ENCODE measurements around the gene JUP.

JUP gene

GRCh38 chr17:41758601-41759000, 27.9 kb downstream of the JUP start:
- no peak for TF ChIP-seq EGR1 (IDR thresholded peaks at IDR 0.05)
- TF ChIP-seq TCF12 (IDR thresholded peaks at IDR 0.05; ENCODE audit: low read depth) = no peak
- TF ChIP-seq MAX (IDR thresholded peaks at IDR 0.05) = no peak
- no peak for TF ChIP-seq ZBTB7A (IDR thresholded peaks at IDR 0.05; ENCODE audit: low read depth)
- TF ChIP-seq TEAD4 (IDR thresholded peaks at IDR 0.05) = no peak
- no peak for TF ChIP-seq TAF1 (IDR thresholded peaks at IDR 0.05; ENCODE audit: low read depth)
- no peak for TF ChIP-seq RAD21 (IDR thresholded peaks at IDR 0.05; ENCODE audit: low read depth)
- no peak; the same call in 1 of the 2 replicates for TF ChIP-seq NFIC (IDR thresholded peaks at IDR 0.05)
- no peak for TF ChIP-seq FOXM1 (IDR thresholded peaks at IDR 0.05; ENCODE audit: borderline replicate concordance, low read depth)
- TF ChIP-seq USF1 (IDR thresholded peaks at IDR 0.05) = no peak
- TF ChIP-seq CREB1 (IDR thresholded peaks at IDR 0.05; ENCODE audit: low read depth) = no peak
- no peak for TF ChIP-seq REST (IDR thresholded peaks at IDR 0.05; ENCODE audit: low read depth)
- no peak for TF ChIP-seq CEBPB (IDR thresholded peaks at IDR 0.05)

GRCh38 chr17:41754066-41754465, 32.4 kb downstream of the JUP start:
- TF ChIP-seq USF1 (IDR thresholded peaks at IDR 0.05) = no peak
- TF ChIP-seq CEBPB (IDR thresholded peaks at IDR 0.05) = no peak
- no peak for TF ChIP-seq TAF1 (IDR thresholded peaks at IDR 0.05; ENCODE audit: low read depth)
- TF ChIP-seq MAX (IDR thresholded peaks at IDR 0.05) = no peak
- no peak for TF ChIP-seq REST (IDR thresholded peaks at IDR 0.05; ENCODE audit: low read depth)
- no peak for TF ChIP-seq ZBTB7A (IDR thresholded peaks at IDR 0.05; ENCODE audit: low read depth)
- TF ChIP-seq CREB1 (IDR thresholded peaks at IDR 0.05; ENCODE audit: low read depth) = no peak
- no peak for TF ChIP-seq EP300 (IDR thresholded peaks at IDR 0.05; ENCODE audit: borderline replicate concordance)
- TF ChIP-seq TEAD4 (IDR thresholded peaks at IDR 0.05) = no peak
- no peak for TF ChIP-seq NFIC (IDR thresholded peaks at IDR 0.05)

GRCh38 chr17:41751288-41751687, 35.2 kb downstream of the JUP start:
- TF ChIP-seq TEAD4 (IDR thresholded peaks at IDR 0.05) (no peak), TAF1 (IDR thresholded peaks at IDR 0.05; ENCODE audit: low read depth) (no peak)

GRCh38 chr17:41750862-41751261, 35.6 kb downstream of the JUP start:
- TF ChIP-seq NFIC (IDR thresholded peaks at IDR 0.05) (no peak), ZBTB7A (IDR thresholded peaks at IDR 0.05; ENCODE audit: low read depth) (no peak), TCF12 (IDR thresholded peaks at IDR 0.05; ENCODE audit: low read depth) (no peak), USF1 (IDR thresholded peaks at IDR 0.05) (no peak), FOXM1 (IDR thresholded peaks at IDR 0.05; ENCODE audit: borderline replicate concordance, low read depth) (no peak)

- TF ChIP-seq NFIC (IDR thresholded peaks at IDR 0.05) = no peak
- TF ChIP-seq RAD21 (IDR thresholded peaks at IDR 0.05; ENCODE audit: low read depth) = no peak
- TF ChIP-seq EP300 (IDR thresholded peaks at IDR 0.05; ENCODE audit: borderline replicate concordance) = no peak
- no peak for TF ChIP-seq MAX (IDR thresholded peaks at IDR 0.05)
- no peak for TF ChIP-seq CEBPB (IDR thresholded peaks at IDR 0.05)
- TF ChIP-seq TCF12 (IDR thresholded peaks at IDR 0.05; ENCODE audit: low read depth) = no peak
- no peak for TF ChIP-seq TAF1 (IDR thresholded peaks at IDR 0.05; ENCODE audit: low read depth)
- TF ChIP-seq EGR1 (IDR thresholded peaks at IDR 0.05) = no peak
- no peak for TF ChIP-seq REST (IDR thresholded peaks at IDR 0.05; ENCODE audit: low read depth)
- no peak for TF ChIP-seq USF1 (IDR thresholded peaks at IDR 0.05)
- TF ChIP-seq ZBTB7A (IDR thresholded peaks at IDR 0.05; ENCODE audit: low read depth) = no peak
- TF ChIP-seq FOXM1 (IDR thresholded peaks at IDR 0.05; ENCODE audit: borderline replicate concordance, low read depth) = no peak
- no peak for TF ChIP-seq YY1 (IDR thresholded peaks at IDR 0.05; ENCODE audit: low read depth)
- no peak for TF ChIP-seq CREB1 (IDR thresholded peaks at IDR 0.05; ENCODE audit: low read depth)
- no peak for TF ChIP-seq TEAD4 (IDR thresholded peaks at IDR 0.05)
Observed at GRCh38 chr17:41748275-41748674, 38.2 kb downstream of the JUP start.
